Measurements from ENCODE around the gene CAMTA1.

CAMTA1 gene

DNA sequence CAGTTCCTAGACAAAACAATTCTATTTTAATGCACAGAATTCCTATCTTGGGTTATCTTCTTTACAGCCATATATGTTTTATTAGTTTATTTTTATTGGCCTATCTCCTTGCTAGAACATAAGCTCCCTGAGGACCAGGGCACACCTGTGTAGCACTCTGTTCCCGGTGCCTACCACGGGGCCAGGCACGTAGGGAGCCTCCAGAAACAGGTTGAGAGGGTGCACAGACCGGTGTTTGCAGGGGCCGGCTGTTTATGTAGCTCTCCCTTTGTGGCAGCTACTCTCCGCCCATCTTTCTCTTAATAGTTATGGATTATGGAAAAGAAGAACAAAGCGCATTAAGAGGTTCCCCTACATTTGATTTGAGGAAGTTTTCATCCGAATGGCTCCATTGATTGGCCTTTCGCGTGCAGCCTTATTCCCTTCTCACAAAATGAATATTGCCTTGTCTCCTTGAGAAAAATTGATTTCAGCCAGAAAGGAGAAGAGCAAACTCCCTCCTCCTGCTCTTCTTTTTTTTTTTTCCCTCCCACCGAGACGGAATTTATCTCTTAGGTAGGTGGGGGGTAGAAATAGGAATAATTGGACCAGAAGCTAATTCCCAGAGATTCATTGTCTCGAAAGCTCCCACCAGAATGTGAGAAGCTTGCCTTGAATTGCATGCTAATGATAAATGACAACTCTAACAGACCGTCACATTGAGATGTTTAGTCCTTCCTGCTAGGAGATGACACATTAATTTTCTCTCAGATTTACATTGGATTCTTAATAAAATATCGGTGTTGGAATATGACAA, 447.4 kb downstream of the CAMTA1 start:
- Histone ChIP-seq H3K36me3 (ENCODE audit: control insufficient read depth in 5 of 5, insufficient read depth in 5 of 5, low read length in 5 of 5) (no peaks in the 10 kb centered on the region), H3K4me3 (ENCODE audit: low read depth in 1 of 5, low read length in 5 of 5) (no peak overlapping the region), H3K27me3 (ENCODE audit: control insufficient read depth in 5 of 5, insufficient read depth in 4 of 5, low read length in 5 of 5) (peaks cover 0 to 8% (median 3%) of the 10 kb centered on the region in 5 donors), H3K9me3 (ENCODE audit: control insufficient read depth in 5 of 5, low read length in 5 of 5) (no peaks in the 10 kb centered on the region), H3K27ac (ENCODE audit: low read depth, low read length) (no peak overlapping the region), H3K4me1 (ENCODE audit: control insufficient read depth in 5 of 5, insufficient read depth in 5 of 5, low read length in 5 of 5) (no peaks in the 10 kb centered on the region), H3K9ac (ENCODE audit: low read length in 5 of 5) (no peak overlapping the region)

DNA sequence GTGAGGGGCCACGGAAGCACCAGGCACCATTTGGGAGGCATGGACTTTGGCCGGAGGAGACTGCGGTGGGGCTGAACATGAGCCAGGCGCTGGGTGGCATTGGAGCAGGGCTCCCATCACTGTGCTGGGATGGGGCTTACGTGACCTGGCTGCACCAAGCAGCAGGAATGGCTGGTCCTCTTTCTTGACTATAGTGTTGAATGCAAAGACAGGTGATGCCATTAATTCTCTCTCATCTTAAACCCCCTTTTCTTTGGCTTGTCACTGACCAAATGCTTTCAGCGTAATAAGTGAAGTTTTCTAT, 447.9 kb downstream of the CAMTA1 start:
- no peak overlapping the region for H3K9ac ChIP-seq (ENCODE audit: low read length in 5 of 5)

DNA sequence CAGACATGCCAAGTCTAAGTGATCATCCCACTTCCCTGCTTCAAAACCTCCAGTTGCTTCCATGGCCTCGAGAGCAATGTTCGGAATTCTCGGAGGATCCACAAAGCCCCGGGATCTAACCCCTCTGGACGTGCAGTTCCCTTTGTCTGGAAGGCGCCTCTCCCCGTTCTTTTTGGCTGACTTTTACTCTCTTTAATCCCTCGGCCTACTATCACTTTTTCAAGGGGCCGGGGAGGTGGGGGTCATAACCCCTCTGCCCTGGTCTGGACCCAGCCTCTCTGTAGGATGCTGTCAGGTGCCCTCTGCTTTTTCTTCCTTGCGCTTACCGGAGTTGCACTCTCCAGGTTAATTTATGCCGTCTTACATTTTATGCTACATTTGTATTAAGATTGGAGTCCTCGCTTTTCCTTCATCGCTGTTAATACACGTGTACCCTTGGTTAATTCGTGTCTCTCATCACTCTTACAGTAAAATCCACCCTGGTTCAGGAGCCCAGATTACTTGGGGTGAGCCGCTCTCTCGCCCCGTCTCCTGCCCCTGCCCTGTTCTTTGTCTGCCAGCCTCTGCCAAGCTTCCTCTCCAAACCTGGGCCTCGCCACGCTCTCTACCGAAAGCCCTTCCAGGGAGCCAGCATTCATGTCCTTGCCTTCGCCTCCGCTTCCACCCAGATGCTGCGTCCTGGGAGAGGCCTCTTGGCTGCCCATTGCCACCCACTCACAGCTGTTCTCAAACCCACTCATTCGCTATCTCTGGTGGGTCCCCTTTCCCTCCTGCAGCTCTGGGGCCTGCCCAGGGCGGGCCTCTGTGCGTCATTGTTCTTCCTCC, 448.6 kb downstream of the CAMTA1 start:
- H3K4me3 ChIP-seq (ENCODE audit: low read depth in 1 of 5, low read length in 5 of 5), result no peak overlapping the region
- H3K9ac ChIP-seq (ENCODE audit: low read length in 5 of 5), result no peak overlapping the region
- H3K27ac ChIP-seq (ENCODE audit: low read depth, low read length), result no peak overlapping the region
- no peaks in the 10 kb centered on the region for H3K9me3 ChIP-seq (ENCODE audit: control insufficient read depth in 5 of 5, low read length in 5 of 5)
- H3K36me3 ChIP-seq (ENCODE audit: control insufficient read depth in 5 of 5, insufficient read depth in 5 of 5, low read length in 5 of 5), result no peaks in the 10 kb centered on the region
- no peaks in the 10 kb centered on the region for H3K4me1 ChIP-seq (ENCODE audit: control insufficient read depth in 5 of 5, insufficient read depth in 5 of 5, low read length in 5 of 5)
- H3K27me3 ChIP-seq (ENCODE audit: control insufficient read depth in 5 of 5, insufficient read depth in 4 of 5, low read length in 5 of 5), result peaks cover 0 to 7% (median 3%) of the 10 kb centered on the region in 5 donors

More for the DNA sequence above, 447.9 kb downstream of the CAMTA1 start:
- no peaks in the 10 kb centered on the region for H3K36me3 ChIP-seq (ENCODE audit: control insufficient read depth in 5 of 5, insufficient read depth in 5 of 5, low read length in 5 of 5)
- H3K27me3 ChIP-seq (ENCODE audit: control insufficient read depth in 5 of 5, insufficient read depth in 4 of 5, low read length in 5 of 5), result peaks cover 0 to 8% (median 3%) of the 10 kb centered on the region in 5 donors
- H3K4me1 ChIP-seq (ENCODE audit: control insufficient read depth in 5 of 5, insufficient read depth in 5 of 5, low read length in 5 of 5), result no peaks in the 10 kb centered on the region
- no peaks in the 10 kb centered on the region for H3K9me3 ChIP-seq (ENCODE audit: control insufficient read depth in 5 of 5, low read length in 5 of 5)
- H3K27ac ChIP-seq (ENCODE audit: low read depth, low read length), result no peak overlapping the region
- no peak overlapping the region for H3K4me3 ChIP-seq (ENCODE audit: low read depth in 1 of 5, low read length in 5 of 5)

DNA sequence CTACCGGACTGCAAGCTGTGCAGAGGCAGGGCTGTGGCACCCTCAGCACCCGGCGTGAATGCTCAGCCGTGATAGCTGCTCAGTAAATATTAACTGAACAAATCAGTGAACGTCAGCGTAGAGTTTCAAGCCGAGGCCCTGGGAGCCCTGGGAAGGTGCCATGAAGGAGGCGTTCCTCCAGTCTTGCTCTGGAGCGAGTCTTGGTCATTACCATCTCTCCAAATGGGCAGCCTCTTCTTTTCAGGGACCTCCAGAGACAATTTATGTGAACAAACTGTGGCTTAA, 449.2 kb downstream of the CAMTA1 start:
- Histone ChIP-seq H3K4me1 (ENCODE audit: control insufficient read depth in 5 of 5, insufficient read depth in 5 of 5, low read length in 5 of 5) (no peaks in the 10 kb centered on the region), H3K9me3 (ENCODE audit: control insufficient read depth in 5 of 5, low read length in 5 of 5) (no peaks in the 10 kb centered on the region), H3K36me3 (ENCODE audit: control insufficient read depth in 5 of 5, insufficient read depth in 5 of 5, low read length in 5 of 5) (no peaks in the 10 kb centered on the region), H3K4me3 (ENCODE audit: low read depth in 1 of 5, low read length in 5 of 5) (no peak overlapping the region), H3K9ac (ENCODE audit: low read length in 5 of 5) (no peak overlapping the region), H3K27me3 (ENCODE audit: control insufficient read depth in 5 of 5, insufficient read depth in 4 of 5, low read length in 5 of 5) (peaks cover 0 to 7% (median 2%) of the 10 kb centered on the region in 5 donors), H3K27ac (ENCODE audit: low read depth, low read length) (no peak overlapping the region)

DNA sequence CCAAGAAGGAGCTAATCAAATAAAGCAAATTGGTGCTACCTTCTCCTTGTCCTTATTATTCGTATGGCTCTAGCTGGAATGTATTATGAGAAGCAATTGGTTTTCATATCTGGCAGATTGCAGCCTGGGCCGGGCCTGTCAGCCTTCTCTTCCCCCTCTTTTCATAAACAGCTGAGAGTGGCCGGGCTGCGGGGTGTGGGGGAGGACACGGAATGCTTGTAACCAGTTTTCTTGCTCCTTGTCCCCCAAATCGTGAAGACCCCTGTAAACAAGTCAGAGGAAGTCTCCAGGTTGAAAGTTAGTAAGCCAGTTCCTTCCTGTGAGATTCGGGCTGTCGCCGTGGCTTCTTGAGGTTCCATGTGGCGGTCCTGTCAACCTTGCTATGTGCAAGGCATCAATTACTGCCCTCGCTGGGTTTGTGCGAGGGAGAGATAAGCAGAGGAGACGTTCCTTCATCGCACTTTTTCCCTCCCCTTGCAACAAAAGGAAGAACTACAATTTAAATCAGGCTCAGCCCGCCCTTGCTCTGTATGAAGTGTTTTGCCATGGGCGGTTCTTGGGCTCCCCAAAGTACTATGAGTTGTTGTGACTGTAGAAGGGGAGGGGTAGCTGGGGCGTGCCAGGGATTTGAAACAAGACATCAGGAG, 450.7 kb downstream of the CAMTA1 start:
- no peak overlapping the region for H3K9ac ChIP-seq (ENCODE audit: low read length in 5 of 5)
- no peak overlapping the region for H3K27ac ChIP-seq (ENCODE audit: low read depth, low read length)
- no peak overlapping the region for H3K4me3 ChIP-seq (ENCODE audit: low read depth in 1 of 5, low read length in 5 of 5)
- peaks cover 0 to 3% (median 2%) of the 10 kb centered on the region in 5 donors for H3K27me3 ChIP-seq (ENCODE audit: control insufficient read depth in 5 of 5, insufficient read depth in 4 of 5, low read length in 5 of 5)
- H3K4me1 ChIP-seq (ENCODE audit: control insufficient read depth in 5 of 5, insufficient read depth in 5 of 5, low read length in 5 of 5), result no peaks in the 10 kb centered on the region
- H3K36me3 ChIP-seq (ENCODE audit: control insufficient read depth in 5 of 5, insufficient read depth in 5 of 5, low read length in 5 of 5), result no peaks in the 10 kb centered on the region
- no peaks in the 10 kb centered on the region for H3K9me3 ChIP-seq (ENCODE audit: control insufficient read depth in 5 of 5, low read length in 5 of 5)

DNA sequence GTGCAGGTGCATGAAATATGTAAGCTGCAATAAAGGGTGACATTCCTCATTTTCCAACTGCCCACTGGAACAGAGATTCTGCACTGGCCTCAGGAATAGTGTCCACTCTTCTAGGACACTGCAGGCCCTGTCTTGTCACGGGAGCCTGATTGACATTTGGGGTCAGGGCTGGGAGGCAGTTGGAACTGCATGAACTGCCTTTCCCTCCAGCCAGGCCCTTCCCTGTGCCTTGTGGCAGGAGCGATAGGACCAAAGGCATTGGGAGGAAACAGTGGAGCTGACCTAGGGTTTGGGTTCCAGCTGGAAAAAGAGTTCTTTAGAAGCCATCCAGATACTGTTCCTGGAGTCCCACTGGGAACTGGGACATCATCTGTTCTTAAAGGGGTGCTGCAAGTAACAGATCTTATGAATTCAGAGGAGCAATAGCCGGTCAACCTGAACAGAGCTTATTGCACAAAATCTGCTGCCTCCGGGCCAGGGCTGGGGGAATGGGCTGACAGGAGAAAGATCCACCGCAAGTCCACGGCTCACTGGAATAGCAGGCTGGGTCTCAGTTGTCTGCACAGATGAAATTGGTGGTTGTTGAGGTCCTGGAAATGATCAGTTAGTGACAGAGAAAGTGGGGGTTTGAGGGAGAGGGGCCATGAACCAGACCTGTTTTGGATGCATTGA, 451.7 kb downstream of the CAMTA1 start:
- peaks cover 0 to 3% (median 0%) of the 10 kb centered on the region in 5 donors for H3K27me3 ChIP-seq (ENCODE audit: control insufficient read depth in 5 of 5, insufficient read depth in 4 of 5, low read length in 5 of 5)
- no peaks in the 10 kb centered on the region for H3K9me3 ChIP-seq (ENCODE audit: control insufficient read depth in 5 of 5, low read length in 5 of 5)
- no peaks in the 10 kb centered on the region for H3K36me3 ChIP-seq (ENCODE audit: control insufficient read depth in 5 of 5, insufficient read depth in 5 of 5, low read length in 5 of 5)

DNA sequence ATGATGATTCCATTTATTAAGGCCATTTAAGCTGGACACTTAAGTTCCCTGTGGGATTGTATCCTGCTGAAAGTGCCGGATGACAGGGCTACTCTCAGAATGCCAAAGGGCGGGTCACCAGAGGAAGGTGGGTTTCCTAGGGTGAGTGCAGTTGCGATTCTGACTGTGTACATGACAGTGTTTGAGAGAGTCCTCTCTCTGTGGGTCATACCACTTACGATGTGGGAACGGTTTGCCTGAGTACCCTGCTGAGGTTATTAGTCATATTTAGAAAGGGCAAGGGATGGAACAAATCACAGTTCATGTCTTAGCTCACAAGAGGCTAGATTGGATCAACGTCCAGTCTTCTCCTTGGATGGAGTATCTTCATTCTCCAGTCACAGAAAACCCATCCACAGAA, 461.9 kb downstream of the CAMTA1 start:
- Histone ChIP-seq H3K36me3 (ENCODE audit: control insufficient read depth in 5 of 5, insufficient read depth in 5 of 5, low read length in 5 of 5) (no peaks in the 10 kb centered on the region), H3K9ac (ENCODE audit: low read length in 5 of 5) (no peak overlapping the region), H3K27ac (ENCODE audit: low read depth, low read length) (no peak overlapping the region), H3K4me1 (ENCODE audit: control insufficient read depth in 5 of 5, insufficient read depth in 5 of 5, low read length in 5 of 5) (peaks cover 0 to 4% (median 0%) of the 10 kb centered on the region in 5 donors), H3K27me3 (ENCODE audit: control insufficient read depth in 5 of 5, insufficient read depth in 4 of 5, low read length in 5 of 5) (peaks cover 0 to 10% (median 9%) of the 10 kb centered on the region in 5 donors), H3K9me3 (ENCODE audit: control insufficient read depth in 5 of 5, low read length in 5 of 5) (no peaks in the 10 kb centered on the region), H3K4me3 (ENCODE audit: low read depth in 1 of 5, low read length in 5 of 5) (no peak overlapping the region)

More for the DNA sequence above, 451.7 kb downstream of the CAMTA1 start:
- no peak overlapping the region for H3K9ac ChIP-seq (ENCODE audit: low read length in 5 of 5)
- H3K27ac ChIP-seq (ENCODE audit: low read depth, low read length), result no peak overlapping the region
- no peak overlapping the region for H3K4me3 ChIP-seq (ENCODE audit: low read depth in 1 of 5, low read length in 5 of 5)
- no peaks in the 10 kb centered on the region for H3K4me1 ChIP-seq (ENCODE audit: control insufficient read depth in 5 of 5, insufficient read depth in 5 of 5, low read length in 5 of 5)

DNA sequence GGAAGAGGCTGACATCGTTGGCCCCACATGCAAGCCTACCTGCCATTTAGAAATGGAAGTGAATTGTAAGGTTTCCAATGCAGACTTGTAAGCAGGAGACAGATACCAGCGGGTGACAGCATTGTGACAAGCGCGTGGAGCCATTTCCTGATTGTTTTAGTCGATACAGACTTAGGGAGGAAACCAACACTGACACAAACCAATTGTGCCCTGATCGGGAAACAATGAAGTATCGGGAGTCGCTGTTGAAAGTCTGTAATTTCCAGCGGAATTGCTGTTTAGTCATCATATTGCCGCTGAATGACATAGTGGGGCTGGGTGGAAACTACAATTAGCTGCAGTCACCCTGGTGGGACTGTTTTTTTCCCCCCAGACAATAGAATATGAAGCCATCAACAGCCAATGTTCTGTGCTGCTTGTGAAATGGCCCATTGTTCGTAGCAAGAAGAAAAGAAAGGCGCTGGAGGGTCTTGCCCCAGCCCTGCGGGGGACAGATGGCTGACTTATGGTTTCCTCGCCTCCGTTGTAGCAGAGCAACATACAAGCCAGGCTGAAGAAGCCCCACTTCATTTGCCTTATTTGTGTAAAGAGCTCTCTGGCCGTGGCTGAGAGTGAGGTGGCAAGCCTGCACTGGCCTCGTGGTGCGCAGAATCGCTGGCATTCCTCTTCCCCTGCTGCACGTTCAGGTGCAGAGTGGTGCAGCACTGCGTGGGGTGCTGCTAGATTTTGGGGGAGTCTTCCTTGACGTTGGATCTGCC, 462.7 kb downstream of the CAMTA1 start:
- Histone ChIP-seq H3K4me3 (ENCODE audit: low read depth in 1 of 5, low read length in 5 of 5) (no peak overlapping the region), H3K27me3 (ENCODE audit: control insufficient read depth in 5 of 5, insufficient read depth in 4 of 5, low read length in 5 of 5) (peaks cover 0 to 10% (median 9%) of the 10 kb centered on the region in 5 donors), H3K9ac (ENCODE audit: low read length in 5 of 5) (no peak overlapping the region), H3K36me3 (ENCODE audit: control insufficient read depth in 5 of 5, insufficient read depth in 5 of 5, low read length in 5 of 5) (no peaks in the 10 kb centered on the region), H3K27ac (ENCODE audit: low read depth, low read length) (no peak overlapping the region), H3K4me1 (ENCODE audit: control insufficient read depth in 5 of 5, insufficient read depth in 5 of 5, low read length in 5 of 5) (peaks cover 0 to 4% (median 0%) of the 10 kb centered on the region in 5 donors), H3K9me3 (ENCODE audit: control insufficient read depth in 5 of 5, low read length in 5 of 5) (no peaks in the 10 kb centered on the region)

DNA sequence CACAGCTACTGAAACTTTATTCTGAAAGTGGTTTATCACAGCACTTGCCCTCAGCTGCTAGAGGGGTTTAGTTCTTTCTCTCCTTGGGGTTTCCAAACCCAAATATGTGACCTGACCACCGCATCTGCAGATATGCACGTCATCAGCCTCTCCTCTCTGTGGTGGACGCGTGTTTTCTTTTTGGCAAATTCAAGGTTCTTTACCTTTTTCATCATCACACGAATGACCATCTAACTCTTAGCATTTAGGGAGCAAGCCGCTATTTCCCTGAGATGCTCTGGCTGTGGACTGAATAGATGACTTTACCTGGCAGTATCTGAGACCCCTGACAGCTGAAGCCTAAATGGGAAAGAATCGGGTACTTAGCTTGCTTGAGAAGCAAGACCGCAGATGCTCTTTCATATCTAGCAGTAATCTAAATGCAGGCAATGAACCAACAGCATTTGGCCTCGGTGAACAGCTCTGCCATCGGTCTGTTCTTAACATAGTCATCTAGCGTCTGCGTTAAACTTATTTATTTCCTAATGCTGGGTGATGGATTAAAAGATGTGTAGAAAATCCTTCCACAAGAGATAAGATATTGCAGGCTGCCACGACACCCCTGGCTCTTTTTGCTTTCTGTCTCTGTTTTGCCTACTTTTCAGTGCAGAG, 463.4 kb downstream of the CAMTA1 start:
- H3K27ac ChIP-seq (ENCODE audit: low read depth, low read length), result no peak overlapping the region
- H3K4me1 ChIP-seq (ENCODE audit: control insufficient read depth in 5 of 5, insufficient read depth in 5 of 5, low read length in 5 of 5), result peaks cover 0 to 4% (median 0%) of the 10 kb centered on the region in 5 donors
- peaks cover 0 to 10% (median 9%) of the 10 kb centered on the region in 5 donors for H3K27me3 ChIP-seq (ENCODE audit: control insufficient read depth in 5 of 5, insufficient read depth in 4 of 5, low read length in 5 of 5)
- no peaks in the 10 kb centered on the region for H3K9me3 ChIP-seq (ENCODE audit: control insufficient read depth in 5 of 5, low read length in 5 of 5)
- no peak overlapping the region for H3K4me3 ChIP-seq (ENCODE audit: low read depth in 1 of 5, low read length in 5 of 5)
- H3K36me3 ChIP-seq (ENCODE audit: control insufficient read depth in 5 of 5, insufficient read depth in 5 of 5, low read length in 5 of 5), result no peaks in the 10 kb centered on the region
- H3K9ac ChIP-seq (ENCODE audit: low read length in 5 of 5), result no peak overlapping the region

Measured in subcutaneous abdominal adipose tissue (tissue), 5 donors.